Ovary (tissue), 3 donors: Measurements from ENCODE around the gene BSN.

Experiments
- CTCF ChIP-seq, 3 donors: fragments of 450-650 bp in 2 of 3; fragments of 200-600 bp in 1 of 3; IDR thresholded peaks; one replicate each; pipeline versions ENCODE4 v1.5.1 to v1.8.0; 2016 to 2022; ENCODE audit warnings: antibody characterized with exemption in 3 of 3, mild to moderate bottlenecking in 1 of 3
- EP300 ChIP-seq: sonication (generic); formaldehyde crosslinking; IDR thresholded peaks from one replicate; pipeline ENCODE4 v1.6.1; 2017; ENCODE audit warnings: antibody characterized with exemption
- POLR2A ChIP-seq: fragments of 450-650 bp; IDR thresholded peaks from one replicate; pipeline ENCODE4 v1.6.1; 2017; ENCODE audit warnings: antibody characterized with exemption, mild to moderate bottlenecking, moderate library complexity
- donor health status: DM: no; HTN: no; CAD: no.

DNA sequence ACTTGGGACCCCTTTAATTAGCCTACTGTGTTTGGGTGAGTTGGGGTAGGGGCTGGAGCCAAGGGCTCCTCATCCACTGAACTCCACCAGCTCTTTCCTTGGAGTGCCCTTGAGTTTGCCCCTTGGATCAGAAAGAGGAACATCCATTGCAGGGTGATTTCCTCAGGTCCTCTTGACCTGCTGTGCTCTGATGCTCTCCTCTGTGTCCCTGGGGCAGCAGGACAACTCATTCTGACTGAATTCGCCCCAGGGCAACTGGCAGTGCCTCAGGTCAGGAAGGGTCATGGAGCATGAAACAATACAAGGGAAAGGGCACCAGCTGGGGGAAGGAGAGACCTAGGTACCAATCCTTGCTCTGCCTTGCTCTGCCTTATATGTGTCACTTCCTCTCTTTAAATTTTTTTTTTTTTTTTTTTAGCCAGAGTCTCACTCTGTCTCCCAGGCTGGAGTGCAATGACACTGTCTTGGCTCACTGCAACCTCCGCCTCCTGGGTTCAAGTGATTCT is 47.8 kb downstream of the BSN start:
- TF ChIP-seq CTCF (IDR thresholded peaks at IDR 0.05): no peak
- TF ChIP-seq EP300: no peak
- no peak for TF ChIP-seq POLR2A
